ENCODE data around the gene C6orf15. TPM values are rescaled to one million over a fixed set of nuclear protein-coding genes. Genes with fewer than 3 reads are reported as not detected.

The C6orf15 gene
- total RNA-seq, 2 experiments from 2014 or later, result not detected

DNA sequence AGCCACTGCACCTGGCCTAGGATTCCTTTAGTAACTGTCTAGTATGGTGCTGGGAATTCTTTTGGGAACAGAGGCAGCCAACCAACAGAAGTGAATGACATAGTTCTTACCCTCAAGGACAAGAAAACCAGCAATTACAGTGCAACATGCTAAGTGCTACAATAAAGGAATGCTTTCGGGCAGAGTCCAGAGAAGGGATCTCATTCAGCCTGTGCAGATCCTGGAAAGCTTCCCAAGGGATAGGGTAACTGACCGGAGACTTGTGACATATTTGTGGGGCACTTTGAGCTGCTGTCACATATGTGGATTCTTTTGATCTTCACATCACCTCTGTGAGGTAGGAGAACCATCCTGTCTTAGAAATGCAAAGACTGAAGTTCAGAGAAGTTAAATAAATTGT lies 46.8 kb downstream of the C6orf15 start:
- Mint-ChIP-seq H3K36me3 (ENCODE audit: low read depth) (no peaks in the 10 kb centered on the region), H3K27me3 (peaks cover 5% of the 10 kb centered on the region), H3K4me1 (ENCODE audit: low read depth) (no peaks in the 10 kb centered on the region), H3K9me3 (no peaks in the 10 kb centered on the region), H3K4me3 (no peak overlapping the region), H3K27ac (no peak overlapping the region)
- CTCF ChIA-PET, result interaction anchor here (0.9 to 1.5 kb wide), 2 partner anchors 22 to 236 kb away, joined by 3 read pairs; no protein-coding TSS in a partner anchor
- no peak for DNase-seq
- Histone ChIP-seq H3K36me3 (ENCODE audit: insufficient read depth, low read length) (no peaks in the 10 kb centered on the region), H3K27me3 (ENCODE audit: control insufficient read depth in 1 of 2, insufficient read depth in 2 of 2, low read length in 2 of 2) (no peaks in the 10 kb centered on the region), H3K9me3 (ENCODE audit: control insufficient read depth in 1 of 2, insufficient read depth in 1 of 2, low read length in 2 of 2) (no peaks in the 10 kb centered on the region), H3K4me3 (ENCODE audit: low read length) (no peak overlapping the region), H3K4me1 (ENCODE audit: insufficient read depth, low read length) (no peaks in the 10 kb centered on the region), H3K27ac (ENCODE audit: low read depth in 1 of 2, low read length in 2 of 2) (no peak overlapping the region)
- POLR2A ChIA-PET, result no interaction called here
- intact Hi-C loops (cut with DNase I, micrococcal nuclease), result no loop called here
- TF ChIP-seq, protein P1, sequence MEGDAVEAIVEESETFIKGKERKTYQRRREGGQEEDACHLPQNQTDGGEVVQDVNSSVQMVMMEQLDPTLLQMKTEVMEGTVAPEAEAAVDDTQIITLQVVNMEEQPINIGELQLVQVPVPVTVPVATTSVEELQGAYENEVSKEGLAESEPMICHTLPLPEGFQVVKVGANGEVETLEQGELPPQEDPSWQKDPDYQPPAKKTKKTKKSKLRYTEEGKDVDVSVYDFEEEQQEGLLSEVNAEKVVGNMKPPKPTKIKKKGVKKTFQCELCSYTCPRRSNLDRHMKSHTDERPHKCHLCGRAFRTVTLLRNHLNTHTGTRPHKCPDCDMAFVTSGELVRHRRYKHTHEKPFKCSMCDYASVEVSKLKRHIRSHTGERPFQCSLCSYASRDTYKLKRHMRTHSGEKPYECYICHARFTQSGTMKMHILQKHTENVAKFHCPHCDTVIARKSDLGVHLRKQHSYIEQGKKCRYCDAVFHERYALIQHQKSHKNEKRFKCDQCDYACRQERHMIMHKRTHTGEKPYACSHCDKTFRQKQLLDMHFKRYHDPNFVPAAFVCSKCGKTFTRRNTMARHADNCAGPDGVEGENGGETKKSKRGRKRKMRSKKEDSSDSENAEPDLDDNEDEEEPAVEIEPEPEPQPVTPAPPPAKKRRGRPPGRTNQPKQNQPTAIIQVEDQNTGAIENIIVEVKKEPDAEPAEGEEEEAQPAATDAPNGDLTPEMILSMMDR (IDR thresholded peaks at IDR 0.05), result no peak
- ATAC-seq (ENCODE audit: poor library complexity), result no peak

DNA sequence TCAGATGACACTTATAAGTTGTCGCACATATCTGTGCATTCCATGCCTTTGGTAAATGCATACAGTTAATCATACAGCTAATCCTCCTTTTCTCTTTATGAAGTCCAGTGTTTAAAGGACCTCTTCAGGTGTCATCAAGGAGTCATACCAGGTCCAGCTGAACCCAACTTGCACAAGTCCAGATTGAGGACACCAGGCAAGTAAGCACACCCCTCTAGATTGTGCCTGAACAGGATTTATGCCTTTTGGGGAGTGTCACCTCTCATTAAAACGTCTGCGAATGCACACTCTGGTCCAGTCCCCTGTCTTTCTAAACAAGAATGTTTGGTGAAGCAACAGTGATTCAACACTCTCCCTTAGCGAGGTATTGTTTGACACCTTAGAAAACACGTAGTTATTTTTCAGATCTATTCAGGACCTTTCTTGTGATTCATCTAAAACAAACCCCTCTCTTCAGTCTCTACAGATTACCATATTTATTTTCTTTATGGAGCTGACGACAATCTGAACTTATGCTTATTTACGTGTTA lies 48.4 kb downstream of the C6orf15 start:
- no peaks in the 10 kb centered on the region for H3K4me1 Mint-ChIP-seq (ENCODE audit: low read depth)
- Histone ChIP-seq H3K4me3 (ENCODE audit: low read length) (no peak overlapping the region), H3K27ac (ENCODE audit: low read depth in 1 of 2, low read length in 2 of 2) (no peak overlapping the region), H3K4me1 (ENCODE audit: insufficient read depth, low read length) (no peaks in the 10 kb centered on the region), H3K9me3 (ENCODE audit: control insufficient read depth in 1 of 2, insufficient read depth in 1 of 2, low read length in 2 of 2) (no peaks in the 10 kb centered on the region), H3K36me3 (ENCODE audit: insufficient read depth, low read length) (no peaks in the 10 kb centered on the region), H3K27me3 (ENCODE audit: control insufficient read depth in 1 of 2, insufficient read depth in 2 of 2, low read length in 2 of 2) (no peaks in the 10 kb centered on the region)
- no peaks in the 10 kb centered on the region for H3K36me3 Mint-ChIP-seq (ENCODE audit: low read depth)
- DNase-seq, result no peak
- H3K4me3 Mint-ChIP-seq, result no peak overlapping the region
- POLR2A ChIA-PET, result no interaction called here
- CTCF ChIA-PET, result interaction anchor here (1.0 to 1.5 kb wide), 2 partner anchors 23 to 235 kb away, joined by 3 read pairs; no protein-coding TSS in a partner anchor
- H3K27me3 Mint-ChIP-seq, result peaks cover 5% of the 10 kb centered on the region
- intact Hi-C loops (cut with DNase I, micrococcal nuclease), result no loop called here
- TF ChIP-seq, protein P1 (IDR thresholded peaks at IDR 0.05), result no peak
- no peak overlapping the region for H3K27ac Mint-ChIP-seq
- no peaks in the 10 kb centered on the region for H3K9me3 Mint-ChIP-seq
- no peak for ATAC-seq (ENCODE audit: poor library complexity)

Other genes starting within 250 kb of the C6orf15 start
- 1 to 10 TPM; 6.5 to 6.6 TPM for gene DDR1, start 228.1 kb downstream of the C6orf15 start, total RNA-seq
- 10 to 100 TPM in 1 of 2 experiments, 1 to 10 TPM in 1; 7.7 to 10.7 TPM for gene GTF2H4, start 204.4 kb downstream of the C6orf15 start, total RNA-seq
- 10 to 100 TPM; 19.3 to 21.7 TPM for gene VARS2, start 198.3 kb downstream of the C6orf15 start, total RNA-seq
- not detected for gene SFTA2, start 180.4 kb downstream of the C6orf15 start, total RNA-seq
- not detected for gene MUCL3, start 171.6 kb downstream of the C6orf15 start, total RNA-seq
- not detected for gene MUC21, start 128.9 kb downstream of the C6orf15 start, total RNA-seq
- not detected for gene MUC22, start 102.1 kb downstream of the C6orf15 start, total RNA-seq
- not detected for gene PSORS1C1, start 2.2 kb upstream of the C6orf15 start, total RNA-seq
- gene CDSN, start 7.9 kb upstream of the C6orf15 start, total RNA-seq, result not detected
- gene PSORS1C2, start 26.5 kb upstream of the C6orf15 start, total RNA-seq, result not detected
- gene CCHCR1, start 45.2 kb upstream of the C6orf15 start, total RNA-seq, result 10 to 100 TPM; 17.5 to 18.2 TPM
- gene TCF19, start 46.0 kb upstream of the C6orf15 start, total RNA-seq, result 1 to 10 TPM; 3.3 to 4.1 TPM
- gene POU5F1, start 58.1 kb upstream of the C6orf15 start, total RNA-seq, result not detected
- gene HLA-C, start 159.5 kb upstream of the C6orf15 start, total RNA-seq, result 1,000 to 10,000 TPM; 1,977 to 1,996 TPM
- 1,000 to 10,000 TPM; 6,758 to 7,013 TPM for gene HLA-B, start 244.6 kb upstream of the C6orf15 start, total RNA-seq

All from CD4-positive, alpha-beta T cell (primary cell).